Right lobe of liver (tissue), 4 donors: ENCODE results near the gene NFKB1.

ENCODE experiments used
- CTCF ChIP-seq, 4 donors: fragments of 200-600 bp in 3 of 4; fragments of 450-650 bp in 1 of 4; IDR thresholded peaks; one replicate each; pipeline versions ENCODE4 v1.5.1 to v1.8.0; 2016 to 2022; ENCODE audit warnings: antibody characterized with exemption in 4 of 4, mild to moderate bottlenecking in 2 of 4
- POLR2A ChIP-seq: fragments of 450-650 bp; IDR thresholded peaks from one replicate; pipeline ENCODE4 v1.6.1; 2017; ENCODE audit warnings: antibody characterized with exemption, mild to moderate bottlenecking
- donor health status: DM: no; HTN: no; CAD: no.
- donor health status: DM: no; HTN: no; CAD: no.
- donor health status: DM: no; HTN: yes; CAD: no.

GRCh38 chr4:102600689-102601088 is 99.5 kb downstream of the NFKB1 start:
- TF ChIP-seq CTCF (IDR thresholded peaks at IDR 0.05) (no peak), POLR2A (no peak)
